WTC11 (cell line): ENCODE data around the gene TMCO2.

ENCODE experiments used
- CREM ChIP-seq: sonication (generic); formaldehyde crosslinking; IDR thresholded peaks from 2 replicates; pipeline ENCODE4 v1.8.1; 2022; ENCODE audit warnings: mild to moderate bottlenecking, missing genetic modification reagents, moderate library complexity
- ZNF416 ChIP-seq: fragments of 250-450 bp; sonication (Bioruptor Pico); IDR thresholded peaks from 2 replicates; pipeline ENCODE4 v1.9.0; 2021; ENCODE audit warnings: mild to moderate bottlenecking, inconsistent platforms
- TF ChIP-seq, protein P1 (sequence below): sonication (generic); formaldehyde crosslinking; conservative IDR thresholded peaks from 2 replicates; pipeline ENCODE4 v1.8.1; 2022; ENCODE audit warnings: mild to moderate bottlenecking, missing genetic modification reagents

DNA sequence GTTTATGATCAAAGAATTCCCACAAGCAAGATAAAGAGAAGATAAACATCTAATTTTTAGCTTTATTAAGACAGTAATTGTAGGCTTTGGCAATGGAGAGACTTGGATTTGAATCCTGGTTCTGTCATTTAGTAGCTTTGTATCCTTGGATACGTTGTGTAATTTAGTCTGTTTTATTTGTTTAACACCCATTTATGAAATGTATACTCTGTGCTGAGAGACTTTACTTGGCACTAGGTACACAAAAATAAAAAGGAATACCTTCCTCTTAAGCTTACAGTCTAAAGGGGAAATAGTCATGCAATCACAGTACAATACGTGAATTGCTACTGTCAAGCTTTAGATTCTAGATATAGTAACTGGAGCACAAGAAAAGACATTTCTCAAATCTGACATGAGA, 34.1 kb downstream of the TMCO2 start:
- no peak for TF ChIP-seq CREM (CRISPR knock-in tag)
- TF ChIP-seq, protein P1, sequence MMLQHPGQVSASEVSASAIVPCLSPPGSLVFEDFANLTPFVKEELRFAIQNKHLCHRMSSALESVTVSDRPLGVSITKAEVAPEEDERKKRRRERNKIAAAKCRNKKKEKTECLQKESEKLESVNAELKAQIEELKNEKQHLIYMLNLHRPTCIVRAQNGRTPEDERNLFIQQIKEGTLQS (CRISPR knock-in tag) = no peak
- no peak for TF ChIP-seq ZNF416 (CRISPR knock-in tag)
